ENCODE results near the gene MDK.

- TF ChIP-seq POLR2AphosphoS5 (IDR thresholded peaks at IDR 0.05; ENCODE audit: borderline replicate concordance, low read depth, low read length) = no peak
- TF ChIP-seq EZH2 (IDR thresholded peaks at IDR 0.05) = no peak
These were observed 32.4 kb downstream of the MDK start for GRCh38 chr11:46413760-46414465.
